SK-N-SH (cell line): ENCODE data around the gene DGCR6L.

Experiments used
- EP300 ChIP-seq, 2 experiments: IDR thresholded peaks; 2 replicates each; pipeline versions ENCODE4 v1.4.0 to v1.6.1; 2012; ENCODE audit warnings: borderline replicate concordance in 1 of 2, low read depth in 1 of 2, low read length in 1 of 2
- FOSL2 ChIP-seq: IDR thresholded peaks from 2 replicates; pipeline ENCODE4 v1.4.0; 2012; ENCODE audit warnings: low read depth, mild to moderate bottlenecking, moderate library complexity, borderline replicate concordance
- MEF2A ChIP-seq: IDR thresholded peaks from 2 replicates; pipeline ENCODE4 v1.4.0; 2012; ENCODE audit warnings: low read depth, borderline replicate concordance
- RCOR1 ChIP-seq: fragments of 150-350 bp; IDR thresholded peaks from 2 replicates; pipeline ENCODE4 v1.6.1; 2017; ENCODE audit warnings: antibody characterized with exemption, low read length
- TEAD4 ChIP-seq: IDR thresholded peaks from 2 replicates; pipeline ENCODE4 v1.4.0; 2012; ENCODE audit warnings: mild to moderate bottlenecking, borderline replicate concordance; ENCODE audit not compliant: insufficient read depth
- TF ChIP-seq, protein P1 (sequence below): fragments of 200-600 bp; sonication (generic); IDR thresholded peaks from 2 replicates; pipeline ENCODE4 v1.6.1; 2017; ENCODE audit warnings: antibody characterized with exemption, mild to moderate bottlenecking, moderate library complexity

DNA sequence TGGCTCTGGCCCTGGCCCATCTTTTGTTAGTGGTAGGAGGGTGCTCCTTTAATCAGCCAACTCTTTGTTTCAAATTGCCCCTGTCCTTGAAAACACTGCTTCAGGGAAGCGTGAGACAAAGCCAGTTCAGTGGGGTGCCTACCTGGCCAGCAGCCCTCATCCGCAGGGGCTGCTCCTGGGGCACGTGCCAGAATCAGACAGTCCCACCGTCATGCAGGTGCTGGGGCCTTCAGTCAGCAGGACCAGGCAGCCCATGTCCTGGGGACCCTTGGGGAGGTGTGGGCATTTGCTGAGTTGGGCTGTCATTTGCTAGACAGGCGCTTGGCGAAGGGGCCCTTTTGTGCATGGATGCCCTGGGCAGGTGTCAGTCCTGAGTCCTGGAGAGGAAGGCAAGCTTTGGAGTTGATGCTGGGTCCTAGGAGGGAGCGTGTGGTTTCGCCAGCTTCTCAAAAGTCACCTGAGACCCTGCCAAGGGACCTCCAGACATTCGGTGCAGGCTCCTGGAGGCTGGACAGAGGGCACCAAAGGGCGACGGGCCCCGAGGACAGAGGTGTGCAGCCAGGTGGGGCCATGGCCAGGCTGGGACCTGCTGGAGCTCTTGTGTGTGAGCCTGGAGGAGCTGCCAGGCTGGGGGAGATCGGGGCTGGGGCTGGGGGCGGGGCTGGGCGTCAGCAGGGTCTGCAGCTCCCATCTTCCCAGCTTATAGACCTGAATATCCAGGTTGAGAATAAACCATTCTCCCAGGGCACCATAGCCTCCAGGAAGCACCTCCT, 36.8 kb downstream of the DGCR6L start:
- TF ChIP-seq FOSL2 (no peak), MEF2A (no peak), EP300 (IDR thresholded peaks at IDR 0.05; ENCODE audit: borderline replicate concordance in 1 of 2, low read depth in 1 of 2, low read length in 1 of 2) (no peak), TEAD4 (no peak), RCOR1 (no peak)
- TF ChIP-seq, protein P1, sequence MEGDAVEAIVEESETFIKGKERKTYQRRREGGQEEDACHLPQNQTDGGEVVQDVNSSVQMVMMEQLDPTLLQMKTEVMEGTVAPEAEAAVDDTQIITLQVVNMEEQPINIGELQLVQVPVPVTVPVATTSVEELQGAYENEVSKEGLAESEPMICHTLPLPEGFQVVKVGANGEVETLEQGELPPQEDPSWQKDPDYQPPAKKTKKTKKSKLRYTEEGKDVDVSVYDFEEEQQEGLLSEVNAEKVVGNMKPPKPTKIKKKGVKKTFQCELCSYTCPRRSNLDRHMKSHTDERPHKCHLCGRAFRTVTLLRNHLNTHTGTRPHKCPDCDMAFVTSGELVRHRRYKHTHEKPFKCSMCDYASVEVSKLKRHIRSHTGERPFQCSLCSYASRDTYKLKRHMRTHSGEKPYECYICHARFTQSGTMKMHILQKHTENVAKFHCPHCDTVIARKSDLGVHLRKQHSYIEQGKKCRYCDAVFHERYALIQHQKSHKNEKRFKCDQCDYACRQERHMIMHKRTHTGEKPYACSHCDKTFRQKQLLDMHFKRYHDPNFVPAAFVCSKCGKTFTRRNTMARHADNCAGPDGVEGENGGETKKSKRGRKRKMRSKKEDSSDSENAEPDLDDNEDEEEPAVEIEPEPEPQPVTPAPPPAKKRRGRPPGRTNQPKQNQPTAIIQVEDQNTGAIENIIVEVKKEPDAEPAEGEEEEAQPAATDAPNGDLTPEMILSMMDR = no peak
